Testis (tissue), 2 donors: ENCODE measurements around the gene IL1RAPL1.

Source experiments
- CTCF ChIP-seq, 3 experiments: fragments of 450-650 bp in 2 of 3; fragments of 200-600 bp in 1 of 3; sonication (generic) in 1 of 3; IDR thresholded peaks; one replicate each; pipeline ENCODE4 v1.5.1; 2016 to 2019; ENCODE audit warnings: antibody characterized with exemption in 3 of 3, mild to moderate bottlenecking in 2 of 3, moderate library complexity in 1 of 3
- POLR2A ChIP-seq: fragments of 450-650 bp; IDR thresholded peaks from one replicate; pipeline ENCODE4 v1.6.1; 2017; ENCODE audit warnings: antibody characterized with exemption, mild to moderate bottlenecking, moderate library complexity

- TF ChIP-seq CTCF (IDR thresholded peaks at IDR 0.05) (no peak), POLR2A (no peak)
Measured at GRCh38 chrX:28626515-28626914, 39.3 kb downstream of the IL1RAPL1 start.
